A549 treated with AZD9567 at 1 μM for 4 hours (cell line): ENCODE results near the gene FKBP1B. TPM values are rescaled to one million over a fixed set of nuclear protein-coding genes. Genes with fewer than 3 reads are reported as not detected.

Experiments
- total RNA-seq: library from RNA; stranded (reverse); fragments of 200-300 nt; extraction: Qiagen RNA extraction; gene quantifications from 5 replicates; pipeline ENCODE4 v1.2.3, GENCODE V29; 2022; ENCODE audit not compliant: insufficient read depth

FKBP1B gene
- 10.5 to 13.6 TPM (median 10.8 TPM) in 5 replicates for total RNA-seq

GRCh38 chr2:24049485-24050021 is at the start of gene FKBP1B:
Gene FKBP1B, plus strand, starts transcription at chr2:24049741. Its CDS starts 109 bp downstream, at chr2:24049850.

GRCh38 chr2:24009680-24010476 is 39.7 kb upstream of the FKBP1B start, which contains the start of gene MFSD2B:
Gene MFSD2B, plus strand, starts transcription at chr2:24010085. Its CDS starts 12 bp downstream, at chr2:24010097.

GRCh38 chr2:24046930-24047702 is 2.4 kb upstream of the FKBP1B start, which contains the start of gene WDCP:
Gene WDCP, minus strand, starts transcription at chr2:24047391. Its CDS starts 7,897 bp downstream, at chr2:24039494.

GRCh38 chr2:24075915-24076848 is 26.6 kb downstream of the FKBP1B start, which contains the start of gene SF3B6:
Gene SF3B6, minus strand, starts transcription at chr2:24076326. Its CDS starts 97 bp downstream, at chr2:24076229.

GRCh38 chr2:24084386-24085199 is 35.1 kb downstream of the FKBP1B start, which contains the start of gene TP53I3:
Gene TP53I3, minus strand, starts transcription at chr2:24084834. Its CDS starts 508 bp downstream, at chr2:24084326.

Other genes with a start within 250 kb of the FKBP1B start
- 5.0 to 7.8 TPM (median 6.9 TPM) in 5 replicates for gene ATAD2B, start 122.6 kb upstream of the FKBP1B start, total RNA-seq
- gene UBXN2A, start 109.3 kb upstream of the FKBP1B start, total RNA-seq = 21.2 to 28.7 TPM (median 23.8 TPM) in 5 replicates
- gene MFSD2B, start 39.7 kb upstream of the FKBP1B start, total RNA-seq = 0.19 to 0.50 TPM (median 0.37 TPM) in 4 of 5 replicates, not detected in the other
- gene WDCP, start 2.4 kb upstream of the FKBP1B start, total RNA-seq = 13.6 to 18.2 TPM (median 15.4 TPM) in 5 replicates
- 162 to 257 TPM (median 170 TPM) in 5 replicates for gene SF3B6, start 26.6 kb downstream of the FKBP1B start, total RNA-seq
- 221 to 284 TPM (median 246 TPM) in 5 replicates for gene TP53I3, start 35.1 kb downstream of the FKBP1B start, total RNA-seq
- gene PFN4, start 73.6 kb downstream of the FKBP1B start, total RNA-seq = 1.2 to 1.9 TPM (median 1.6 TPM) in 4 of 5 replicates, not detected in the other
- gene FAM228B, start 73.7 kb downstream of the FKBP1B start, total RNA-seq = 2.0 to 2.7 TPM (median 2.2 TPM) in 4 of 5 replicates, not detected in the other
- gene FAM228A, start 125.3 kb downstream of the FKBP1B start, total RNA-seq = not detected in 5 replicates